GM18508 (cell line): ENCODE data around the gene ADARB2.
"Not testable (repeated sequence)": the region's sequence is repeated elsewhere in the genome, so short reads cannot be mapped to it uniquely, and the experiment has no call there.

Experiments
- ATAC-seq: cut with Tn5 transposase; IDR thresholded peaks from one replicate; pipeline ENCODE4 v1.9.1; 2021; ENCODE audit warnings: moderate number of reproducible peaks; ENCODE audit not compliant: insufficient read depth, unreplicated experiment

The ADARB2 gene

DNA sequence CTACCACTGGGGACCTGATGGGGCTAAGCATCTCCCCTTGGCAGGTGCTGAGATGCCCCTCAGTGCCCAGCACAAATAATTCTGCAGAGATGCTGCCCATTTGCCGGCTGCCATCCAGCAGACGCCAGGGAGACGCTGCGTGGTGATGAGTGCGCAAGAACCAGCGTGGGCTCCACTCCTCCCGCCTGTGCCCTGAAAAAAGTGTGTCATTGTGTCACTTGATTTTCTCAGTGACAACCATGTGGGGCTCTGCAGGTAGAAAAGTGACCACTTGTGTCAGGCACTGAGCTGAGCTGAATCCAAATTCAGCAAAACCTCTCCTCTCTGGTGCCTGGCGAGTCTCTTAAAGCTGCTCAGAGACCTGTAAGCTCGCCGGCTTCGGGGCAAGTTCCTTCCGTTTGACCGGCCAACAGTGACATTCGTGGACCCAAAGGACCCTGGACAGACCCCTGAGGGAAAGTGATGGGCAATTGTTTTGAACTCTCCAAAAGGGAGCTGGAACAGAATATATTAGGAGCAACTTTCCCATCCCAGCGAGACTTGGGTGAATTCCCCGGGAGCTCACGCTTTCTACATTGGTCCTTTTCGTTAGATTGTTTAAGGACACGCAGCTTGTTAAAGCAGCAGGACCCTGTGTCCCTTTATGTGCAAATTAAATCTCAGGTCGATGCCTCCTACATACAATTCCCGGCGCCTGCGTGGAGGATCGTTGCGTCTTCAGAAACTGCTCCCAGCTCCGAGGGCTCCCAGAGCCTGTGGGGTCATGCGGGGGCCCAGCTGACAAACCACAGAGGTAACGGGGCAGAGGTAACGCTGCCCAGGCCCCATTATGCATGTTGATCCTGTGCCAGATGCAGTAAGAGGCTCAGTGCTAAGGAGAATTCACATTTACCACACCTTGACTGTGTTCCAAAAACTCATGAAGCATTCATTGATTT is 332.7 kb downstream of the ADARB2 start:
- no peak for ATAC-seq

- no peak for ATAC-seq
Observed at GRCh38 chr10:1403508-1404322, 333.6 kb downstream of the ADARB2 start.

GRCh38 chr10:1402816-1403507 is 334.4 kb downstream of the ADARB2 start:
- no peak for ATAC-seq

DNA sequence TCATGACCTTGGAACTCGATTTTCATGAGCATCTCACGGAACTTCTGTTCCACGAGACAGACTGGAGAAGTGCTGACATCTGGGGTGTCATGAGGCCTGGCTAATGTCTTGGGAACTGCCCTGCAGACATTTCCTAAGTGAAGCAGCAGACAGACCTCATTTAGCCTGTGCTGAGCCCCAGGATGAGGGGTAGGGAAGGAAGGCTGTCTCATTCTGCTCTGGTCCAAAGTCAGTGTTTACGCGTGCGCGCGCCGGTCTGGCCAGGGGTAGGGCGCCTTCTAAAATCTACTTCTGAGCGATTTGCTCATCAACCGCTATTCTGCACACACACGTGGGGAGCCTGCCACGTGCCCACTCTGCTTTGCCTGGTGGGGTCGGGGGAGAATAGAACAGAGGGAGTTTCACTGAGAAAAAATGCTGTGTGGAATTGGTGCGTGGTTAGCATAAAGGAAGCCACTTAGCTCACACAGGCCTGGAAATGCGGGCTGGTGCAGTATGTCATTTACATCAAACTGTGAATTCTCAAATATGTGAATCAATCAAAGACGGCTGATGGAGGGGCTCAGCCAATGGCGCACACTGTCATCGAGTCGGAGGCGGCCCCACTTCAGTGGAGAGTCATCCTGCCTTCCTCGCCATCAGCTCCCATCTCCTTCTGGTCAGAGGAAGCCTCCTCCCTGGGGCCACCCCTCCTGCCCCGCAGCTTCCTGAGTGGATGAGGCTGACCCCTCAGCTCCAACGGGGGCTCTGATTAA is 335.1 kb downstream of the ADARB2 start:
- ATAC-seq: no peak

DNA sequence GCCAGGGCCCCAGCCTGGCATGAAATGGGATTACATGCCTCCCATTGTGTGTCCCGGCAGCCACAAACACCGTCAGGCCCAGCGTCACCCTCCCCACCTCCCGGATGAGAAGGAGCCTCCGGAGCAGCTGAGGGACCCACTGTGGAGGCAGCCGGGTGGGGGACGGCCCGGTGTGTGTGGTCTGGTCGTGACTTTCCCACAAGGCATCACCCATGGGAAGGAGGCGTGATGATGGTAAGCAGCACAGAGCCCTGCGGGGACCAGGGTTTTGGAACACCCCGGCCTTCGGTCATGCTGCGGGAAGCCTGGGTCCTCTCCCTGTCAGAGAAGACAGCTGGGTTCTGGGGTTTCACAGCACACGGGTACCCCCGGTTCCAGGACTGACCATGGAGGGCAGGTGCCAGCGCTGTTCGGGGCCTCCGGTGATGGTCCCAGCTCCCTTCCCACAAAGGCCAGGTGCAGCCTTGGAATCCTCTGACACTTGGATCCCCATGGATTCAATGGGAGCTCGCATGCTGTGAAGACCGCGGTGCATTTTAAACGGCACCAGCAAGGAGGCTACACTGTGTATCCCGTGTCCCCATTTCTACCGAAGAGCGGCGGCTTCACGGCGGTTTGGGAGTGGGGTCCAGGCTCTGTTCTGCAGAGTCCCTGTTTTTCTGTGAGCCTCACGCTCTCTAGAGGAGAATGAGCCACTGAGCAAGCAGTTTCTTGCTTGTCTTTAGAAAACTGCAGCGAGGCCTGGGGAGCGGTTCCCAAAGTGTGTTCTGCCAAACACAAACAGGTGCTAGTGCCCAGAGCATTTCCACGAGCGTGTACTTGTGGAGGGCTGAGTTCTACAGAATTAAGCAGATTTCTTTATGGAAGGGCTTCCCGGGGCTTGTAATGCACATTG is 336.0 kb downstream of the ADARB2 start:
- no peak for ATAC-seq

- ATAC-seq: no peak
Observed at GRCh38 chr10:1400101-1401070, 336.9 kb downstream of the ADARB2 start.

- no peak for ATAC-seq
Observed at GRCh38 chr10:1399431-1400100, 337.8 kb downstream of the ADARB2 start.

DNA sequence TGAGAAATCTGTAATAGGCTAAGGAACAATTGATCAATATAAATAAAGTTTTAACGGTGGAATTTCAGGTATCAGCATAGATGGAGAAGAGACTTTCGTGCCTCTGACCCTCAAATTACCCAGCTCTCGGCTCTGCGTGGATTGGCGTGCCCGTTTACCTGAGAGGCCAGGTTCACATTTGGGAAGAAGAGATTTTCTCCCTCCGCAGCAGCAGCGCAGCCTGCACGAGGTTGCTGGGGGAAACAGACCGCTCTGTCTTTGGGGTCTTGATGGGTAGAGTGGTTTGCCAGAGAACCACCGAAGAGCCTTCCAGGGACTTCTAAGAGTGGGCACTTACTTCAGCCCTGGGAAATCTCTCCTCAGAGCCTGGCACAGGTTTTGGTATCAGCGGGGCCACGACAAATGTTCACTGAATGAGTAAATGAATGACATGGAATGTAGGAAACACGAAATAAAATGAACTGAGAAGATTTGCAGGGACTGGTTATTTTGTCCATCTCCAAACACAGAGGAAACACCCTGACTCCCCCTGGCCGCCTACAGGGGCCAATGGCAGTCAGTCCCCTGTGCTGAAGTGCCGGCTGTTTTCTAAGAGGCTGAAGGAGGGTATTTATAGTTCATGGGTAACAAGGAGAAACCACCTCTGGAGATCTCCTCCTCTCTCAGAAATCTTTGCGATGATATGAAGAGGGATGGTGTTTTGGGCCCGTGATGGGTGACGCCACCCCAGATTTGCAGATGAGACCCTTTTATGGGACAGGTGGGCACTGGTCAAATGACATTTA is 338.5 kb downstream of the ADARB2 start:
- no peak for ATAC-seq

- not testable (repeated sequence) for ATAC-seq
Observed at GRCh38 chr10:1398116-1398515, 339.2 kb downstream of the ADARB2 start.

- no peak for ATAC-seq
Observed at GRCh38 chr10:1396297-1396635, 341.1 kb downstream of the ADARB2 start.

GRCh38 chr10:1395481-1396296 is 341.6 kb downstream of the ADARB2 start:
- no peak for ATAC-seq

DNA sequence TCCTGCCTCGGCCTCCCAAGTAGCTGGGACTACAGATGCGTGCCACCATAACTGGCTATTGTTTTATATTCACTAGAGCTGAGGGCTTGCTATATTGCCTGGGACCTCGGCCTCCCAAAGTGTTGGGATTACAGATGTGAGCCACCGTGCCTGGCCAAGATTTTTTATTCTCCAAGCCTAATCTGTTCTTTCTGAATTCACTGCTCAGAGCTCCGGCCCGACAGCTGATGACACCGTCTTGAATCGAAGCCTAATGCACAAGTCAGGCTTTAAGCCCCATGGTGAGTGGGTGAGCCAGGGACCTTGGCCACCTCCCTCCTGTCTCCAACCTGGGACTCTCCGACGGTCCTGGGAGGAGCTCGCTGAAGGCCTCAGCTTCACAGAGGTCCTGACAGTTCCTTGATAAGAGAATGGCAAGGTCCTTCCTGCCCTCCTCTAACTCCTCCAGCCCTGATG is 342.3 kb downstream of the ADARB2 start:
- no peak for ATAC-seq

DNA sequence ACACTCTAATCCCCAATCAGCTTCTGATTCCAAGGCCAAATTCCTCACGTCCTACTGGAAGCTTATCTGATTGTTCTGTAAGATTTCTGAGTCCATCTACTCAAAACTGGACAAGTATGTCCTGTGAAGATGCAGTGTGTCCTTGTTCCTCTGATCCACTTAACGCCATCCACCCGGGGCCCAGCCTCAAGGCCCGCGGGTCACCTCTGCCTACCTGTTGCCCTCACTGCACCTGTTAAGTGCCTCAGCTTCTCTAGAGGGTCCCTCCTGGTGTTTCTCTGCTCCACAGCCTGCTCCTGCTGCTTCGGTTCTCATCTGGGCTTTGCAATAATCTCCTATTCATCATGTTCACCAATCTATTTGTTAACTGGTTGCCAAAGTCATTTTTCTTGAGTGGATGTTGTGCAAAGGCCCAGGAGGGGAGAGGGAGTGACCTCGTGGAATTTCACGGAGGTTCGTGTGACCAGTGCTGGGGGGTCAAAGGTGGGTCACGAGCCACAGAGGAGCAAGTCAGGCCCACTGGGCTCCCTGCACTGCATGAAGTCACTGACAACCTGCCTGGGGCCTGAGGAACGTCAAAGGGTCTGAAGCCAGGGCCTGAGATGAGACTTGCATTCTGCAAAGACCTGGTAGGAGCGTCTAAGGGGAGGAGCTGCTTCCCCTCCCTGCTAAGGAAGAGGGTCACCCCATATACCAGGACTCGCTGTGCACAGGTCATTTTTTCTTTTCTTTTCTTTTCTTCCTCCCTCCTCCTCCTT is 343.0 kb downstream of the ADARB2 start:
- ATAC-seq: no peak

DNA sequence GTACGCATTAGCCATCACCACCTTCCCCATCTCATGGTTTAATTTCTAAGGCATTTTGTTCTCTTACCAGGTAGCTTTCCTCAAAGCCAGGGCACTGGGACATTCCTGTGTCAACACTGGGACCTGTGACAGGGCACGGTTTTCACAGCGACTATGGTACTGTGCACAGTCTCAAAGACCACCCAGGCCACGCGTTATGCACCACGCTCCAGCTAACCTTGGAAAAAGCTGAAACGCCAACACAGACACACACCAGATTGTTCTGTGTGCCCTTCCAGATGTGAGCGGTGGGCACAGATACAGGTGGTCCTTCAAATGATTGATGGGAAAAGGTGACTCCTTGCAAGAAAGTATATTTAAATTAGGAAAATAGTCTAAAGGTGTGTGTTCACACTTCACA is 343.8 kb downstream of the ADARB2 start:
- ATAC-seq: no peak

DNA sequence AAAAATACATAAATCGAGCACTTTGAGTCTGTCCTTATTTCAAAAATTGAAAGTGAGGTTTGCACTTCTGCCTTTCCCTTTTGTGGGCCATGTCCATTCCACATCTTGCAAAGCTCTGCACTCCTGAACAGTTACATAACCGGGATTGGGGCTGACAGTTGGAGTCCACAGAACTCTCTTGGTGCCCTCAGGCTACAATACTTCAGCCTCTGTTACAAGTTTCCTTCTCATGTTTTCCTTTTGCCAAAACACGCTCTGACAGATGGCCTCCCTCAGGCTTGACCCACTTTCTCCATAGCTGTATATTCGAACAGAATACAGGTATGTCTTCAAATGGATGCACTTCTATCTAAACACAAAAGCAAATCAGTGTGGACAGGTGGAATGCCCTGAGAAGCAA is 345.2 kb downstream of the ADARB2 start:
- no peak for ATAC-seq
